ENCODE data around the gene ANK3. TPM values are rescaled to one million over a fixed set of nuclear protein-coding genes. Genes with fewer than 3 reads are reported as not detected.

The ANK3 gene
- total RNA-seq, 6 experiments from 2014 or later = 7.8 to 25.7 (median 16.6) TPM

- no peak for DNase-seq
- no peaks in the 10 kb centered on the region for H3K9me3 ChIP-seq
- TF ChIP-seq POLR2A (IDR thresholded peaks at IDR 0.05) = no peak
- TF ChIP-seq CTCF (IDR thresholded peaks at IDR 0.05) = no peak
- ATAC-seq = peak; percentile 18 to 46 (median 36)
- no peaks in the 10 kb centered on the region for H3K27me3 ChIP-seq
- peaks cover 0 to 9% (median 2%) of the 10 kb centered on the region in 4 donors for H3K4me1 ChIP-seq
- intact Hi-C loops (cut with DNase I) = no loop called here
- WGBS (ENCODE audit: insufficient coverage, low coverage, low lambda C conversion rate, missing lambda C conversion rate) = 82% methylated on average over 1 of the region's 3 CpGs
- no peak overlapping the region for H3K4me3 ChIP-seq
- H3K27ac ChIP-seq = no peak overlapping the region
- H3K36me3 ChIP-seq = no peaks in the 10 kb centered on the region
These were observed 242.0 kb downstream of the ANK3 start for GRCh38 chr10:60147576-60148265.

DNA sequence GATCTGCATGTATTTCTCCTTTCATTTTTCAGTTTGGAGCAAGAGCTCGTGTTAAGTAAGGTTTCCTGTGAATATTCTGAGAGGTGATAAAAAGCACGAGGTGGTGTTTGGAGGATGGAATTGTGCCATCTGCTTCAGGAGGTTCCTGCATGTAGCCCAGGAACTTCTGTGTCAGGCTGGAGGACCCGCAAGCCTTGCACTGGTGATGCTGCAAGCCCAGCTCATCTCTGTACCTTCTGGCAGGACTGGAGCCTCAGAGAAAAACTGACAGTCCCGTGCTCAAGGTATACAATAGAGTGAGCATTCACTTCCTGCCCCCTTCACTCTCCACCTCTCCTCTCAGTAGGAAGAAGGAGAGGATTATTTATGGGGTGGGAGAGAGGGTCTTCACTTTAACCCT, 242.7 kb downstream of the ANK3 start:
- ATAC-seq (no peak), DNase-seq (no peak)
- no peak overlapping the region for H3K4me3 ChIP-seq
- no peak for TF ChIP-seq CTCF (IDR thresholded peaks at IDR 0.05)
- TF ChIP-seq POLR2A (IDR thresholded peaks at IDR 0.05) = no peak
- H3K4me1 ChIP-seq = peaks cover 0 to 9% (median 2%) of the 10 kb centered on the region in 4 donors
- H3K27ac ChIP-seq = no peak overlapping the region
- intact Hi-C loops (cut with DNase I) = no loop called here
- WGBS (ENCODE audit: insufficient coverage, low coverage, low lambda C conversion rate, missing lambda C conversion rate) = 50% methylated on average over 1 of the region's 4 CpGs
- H3K36me3 ChIP-seq = no peaks in the 10 kb centered on the region
- no peaks in the 10 kb centered on the region for H3K9me3 ChIP-seq
- no peaks in the 10 kb centered on the region for H3K27me3 ChIP-seq

- H3K4me3 ChIP-seq = no peak overlapping the region
- peaks cover 0 to 9% (median 2%) of the 10 kb centered on the region in 4 donors for H3K4me1 ChIP-seq
- H3K27me3 ChIP-seq = no peaks in the 10 kb centered on the region
- peak in 3 of 4 donors; percentile 28 to 58 (median 48) for ATAC-seq
- no peak for DNase-seq
- 56% methylated on average over 3 of the region's 3 CpGs for WGBS (ENCODE audit: insufficient coverage, low coverage, low lambda C conversion rate, missing lambda C conversion rate)
- no peaks in the 10 kb centered on the region for H3K36me3 ChIP-seq
- no peak for TF ChIP-seq CTCF (IDR thresholded peaks at IDR 0.05)
- TF ChIP-seq POLR2A (IDR thresholded peaks at IDR 0.05) = no peak
- H3K27ac ChIP-seq = no peak overlapping the region
- intact Hi-C loops (cut with DNase I) = no loop called here
- no peaks in the 10 kb centered on the region for H3K9me3 ChIP-seq
These were observed 245.6 kb downstream of the ANK3 start for GRCh38 chr10:60144099-60144498.

GRCh38 chr10:60142736-60143135, 246.9 kb downstream of the ANK3 start:
- no peak for ATAC-seq
- intact Hi-C loops (cut with DNase I) = no loop called here
- Histone ChIP-seq H3K27ac (no peak overlapping the region), H3K27me3 (no peaks in the 10 kb centered on the region), H3K4me1 (peaks cover 0 to 5% (median 2%) of the 10 kb centered on the region in 4 donors), H3K36me3 (no peaks in the 10 kb centered on the region), H3K4me3 (no peak overlapping the region), H3K9me3 (no peaks in the 10 kb centered on the region)
- TF ChIP-seq POLR2A (IDR thresholded peaks at IDR 0.05) (no peak), CTCF (IDR thresholded peaks at IDR 0.05) (no peak)
- no peak for DNase-seq
- WGBS (ENCODE audit: insufficient coverage, low coverage, low lambda C conversion rate, missing lambda C conversion rate) = 78% methylated on average over 1 of the region's 1 CpG
